Lung (tissue), 12 donors: ENCODE results near the gene TMCC1. TPM values are rescaled to one million over a fixed set of nuclear protein-coding genes. Genes with fewer than 3 reads are reported as not detected.
A peak's percentile ranks its signal among the peaks of the same experiment; 100 is the strongest.

Experiments used
- ATAC-seq: fragments of 200-7000 bp; cut with Tn5 transposase; one replicate; pipeline ENCODE4 v1.9.1; 2020; ENCODE audit warnings: moderate number of reproducible peaks; ENCODE audit not compliant: insufficient read depth, low FRiP score
- DNase-seq, 3 donors: peaks; one replicate each; pipeline ENCODE4 v3.0.0-alpha.2; 2013 to 2017
- H3K27ac ChIP-seq, 2 donors: one replicate each; pipeline ENCODE4 v1.5.1; 2013; ENCODE audit warnings: mild to moderate bottlenecking in 2 of 2, moderate library complexity in 2 of 2, control low read depth in 1 of 2, inconsistent platforms in 1 of 2, low read depth in 1 of 2, low read length in 1 of 2
- H3K27me3 ChIP-seq, 3 donors: one replicate each; pipeline ENCODE4 v1.5.1; 2013; ENCODE audit warnings: low read length in 2 of 3; ENCODE audit not compliant: control insufficient read depth in 3 of 3, insufficient read depth in 3 of 3
- H3K36me3 ChIP-seq, 4 donors: one replicate each; pipeline ENCODE4 v1.5.1; 2013; ENCODE audit warnings: low read length in 4 of 4, mild to moderate bottlenecking in 1 of 4, moderate library complexity in 1 of 4; ENCODE audit not compliant: control insufficient read depth in 4 of 4, insufficient read depth in 4 of 4
- H3K4me1 ChIP-seq, 5 donors: one replicate each; pipeline ENCODE4 v1.5.1; 2013; ENCODE audit warnings: low read length in 5 of 5, mild to moderate bottlenecking in 2 of 5, moderate library complexity in 1 of 5; ENCODE audit not compliant: control insufficient read depth in 5 of 5, insufficient read depth in 5 of 5
- H3K4me3 ChIP-seq: one replicate; pipeline ENCODE4 v1.5.1; 2013; ENCODE audit warnings: mild to moderate bottlenecking, control low read depth, moderate library complexity
- H3K9ac ChIP-seq, 2 donors: one replicate each; pipeline ENCODE4 v1.5.1; 2013; ENCODE audit warnings: low read length in 2 of 2, control low read depth in 1 of 2; ENCODE audit not compliant: insufficient read depth in 1 of 2
- H3K9me3 ChIP-seq, 4 donors: one replicate each; pipeline ENCODE4 v1.5.1; 2013; ENCODE audit warnings: low read length in 3 of 4, mild to moderate bottlenecking in 1 of 4, moderate library complexity in 1 of 4; ENCODE audit not compliant: control insufficient read depth in 4 of 4, insufficient read depth in 3 of 4
- WGBS, 2 donors: extraction: QIAGEN DNeasy Blood & Tissue Kit; methylation state at CpG; one replicate each; pipeline ENCODE4 v1.1.7; 2013; 5-methylcytosine and 5-hydroxymethylcytosine counted together
- polyA plus RNA-seq, 2 donors: library from polyadenylated mRNA; stranded (reverse); fragments of 200-250 nt; gene quantifications; one replicate each; pipeline ENCODE4 v1.2.1, GENCODE V29; 2013
- total RNA-seq, 2 donors: library from RNA; depleted of rRNA in 1 of 2; stranded (reverse); fragments of >200 nt in 1 of 2; gene quantifications; one replicate each; pipeline ENCODE4 v1.2.1, GENCODE V29; 2014 to 2021
- TF ChIP-seq, protein P1 (sequence below): IDR thresholded peaks from 2 replicates; pipeline ENCODE4 v1.5.1; 2012; ENCODE audit warnings: mild to moderate bottlenecking; ENCODE audit errors: control extremely low read depth, extremely low read depth
- donor health status: control.
- donor health status: control.
- donor health status: Bipolar disorder and iron deficiency.
- donor health status: healthy.
- donor health status: DM: yes; HTN: yes; CAD: no.

Gene TMCC1
- total and polyA plus RNA-seq, 4 donors, result 8.7 to 39.4 (median 22.8) TPM

GRCh38 chr3:129745253-129745652, 148.3 kb downstream of the TMCC1 start:
- no peaks in the 10 kb centered on the region for H3K9me3 ChIP-seq
- no peak overlapping the region for H3K27ac ChIP-seq
- DNase-seq, result peak; percentile 80 to 96 (median 93)
- no peak for ATAC-seq
- peak overlapping the region in 1 of 2 donors; percentile 49 for H3K9ac ChIP-seq
- peaks cover 0 to 25% (median 2%) of the 10 kb centered on the region in 5 donors for H3K4me1 ChIP-seq
- H3K4me3 ChIP-seq, result no peak overlapping the region
- WGBS, 2 donors, result 55 to 73% methylated on average over 2 of the region's 2 CpGs
- TF ChIP-seq, protein P1, sequence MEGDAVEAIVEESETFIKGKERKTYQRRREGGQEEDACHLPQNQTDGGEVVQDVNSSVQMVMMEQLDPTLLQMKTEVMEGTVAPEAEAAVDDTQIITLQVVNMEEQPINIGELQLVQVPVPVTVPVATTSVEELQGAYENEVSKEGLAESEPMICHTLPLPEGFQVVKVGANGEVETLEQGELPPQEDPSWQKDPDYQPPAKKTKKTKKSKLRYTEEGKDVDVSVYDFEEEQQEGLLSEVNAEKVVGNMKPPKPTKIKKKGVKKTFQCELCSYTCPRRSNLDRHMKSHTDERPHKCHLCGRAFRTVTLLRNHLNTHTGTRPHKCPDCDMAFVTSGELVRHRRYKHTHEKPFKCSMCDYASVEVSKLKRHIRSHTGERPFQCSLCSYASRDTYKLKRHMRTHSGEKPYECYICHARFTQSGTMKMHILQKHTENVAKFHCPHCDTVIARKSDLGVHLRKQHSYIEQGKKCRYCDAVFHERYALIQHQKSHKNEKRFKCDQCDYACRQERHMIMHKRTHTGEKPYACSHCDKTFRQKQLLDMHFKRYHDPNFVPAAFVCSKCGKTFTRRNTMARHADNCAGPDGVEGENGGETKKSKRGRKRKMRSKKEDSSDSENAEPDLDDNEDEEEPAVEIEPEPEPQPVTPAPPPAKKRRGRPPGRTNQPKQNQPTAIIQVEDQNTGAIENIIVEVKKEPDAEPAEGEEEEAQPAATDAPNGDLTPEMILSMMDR, result no peak
- H3K36me3 ChIP-seq, result no peaks in the 10 kb centered on the region
- H3K27me3 ChIP-seq, result no peaks in the 10 kb centered on the region

DNA sequence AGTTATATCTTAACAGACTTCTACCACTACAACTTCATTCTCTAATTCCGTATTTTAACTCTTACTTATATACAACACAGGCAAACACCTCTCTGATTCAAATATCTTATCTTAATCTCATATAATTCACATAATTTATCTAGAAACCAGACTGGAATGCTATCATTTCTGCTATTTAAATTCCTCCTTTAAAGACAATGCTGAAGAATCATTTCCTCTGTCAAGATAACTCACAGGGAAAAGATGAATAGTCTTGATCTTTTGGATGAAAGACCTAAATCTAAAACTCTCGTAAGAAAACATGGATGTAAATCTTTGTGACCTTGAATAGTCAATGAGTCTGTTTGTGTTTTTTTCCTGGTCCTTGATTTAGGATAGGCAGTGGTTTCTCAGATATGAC, 151.7 kb downstream of the TMCC1 start:
- ATAC-seq (no peak), DNase-seq (no peak)
- Histone ChIP-seq H3K36me3 (no peaks in the 10 kb centered on the region), H3K27me3 (no peaks in the 10 kb centered on the region), H3K4me1 (peaks cover 0 to 16% (median 2%) of the 10 kb centered on the region in 5 donors), H3K27ac (no peak overlapping the region), H3K9ac (no peak overlapping the region), H3K4me3 (no peak overlapping the region), H3K9me3 (no peaks in the 10 kb centered on the region)
- WGBS, 2 donors, result 81 to 85% methylated on average over 2 of the region's 2 CpGs
- TF ChIP-seq, protein P1, result no peak

- DNase-seq, result no peak
- Histone ChIP-seq H3K9ac (no peak overlapping the region), H3K27ac (no peak overlapping the region), H3K4me1 (peaks cover 0 to 6% (median 0%) of the 10 kb centered on the region in 5 donors), H3K27me3 (no peaks in the 10 kb centered on the region), H3K4me3 (no peak overlapping the region), H3K36me3 (no peaks in the 10 kb centered on the region), H3K9me3 (no peaks in the 10 kb centered on the region)
- TF ChIP-seq, protein P1, result no peak
- 89 to 93% methylated on average over 3 of the region's 3 CpGs for WGBS, 2 donors
- ATAC-seq, result no peak
These were observed 153.4 kb downstream of the TMCC1 start for GRCh38 chr3:129740090-129740489.

DNA sequence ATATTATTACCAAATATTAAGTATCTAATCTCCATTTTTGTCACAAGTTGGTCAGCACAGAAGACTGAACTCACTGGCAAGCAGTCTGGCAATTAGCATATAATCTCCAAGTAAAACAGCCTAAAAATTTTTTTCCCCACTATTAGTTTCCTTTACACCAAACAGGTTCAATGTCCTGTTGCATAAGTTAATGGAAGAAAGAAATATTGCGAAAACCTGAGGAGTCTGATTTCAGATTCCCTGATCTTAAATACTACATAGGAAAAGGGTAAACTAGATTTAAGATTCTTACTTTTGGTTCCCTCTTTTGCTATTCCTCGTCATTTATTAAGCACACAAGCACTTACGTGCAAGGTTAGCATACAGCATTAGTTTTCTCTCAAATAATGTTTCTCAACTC, 153.9 kb downstream of the TMCC1 start:
- DNase-seq (no peak), ATAC-seq (no peak)
- no peaks in the 10 kb centered on the region for H3K9me3 ChIP-seq
- TF ChIP-seq, protein P1, result no peak
- H3K4me3 ChIP-seq, result no peak overlapping the region
- no peaks in the 10 kb centered on the region for H3K27me3 ChIP-seq
- H3K36me3 ChIP-seq, result no peaks in the 10 kb centered on the region
- H3K4me1 ChIP-seq, result peaks cover 0 to 1% (median 0%) of the 10 kb centered on the region in 5 donors
- H3K27ac ChIP-seq, result no peak overlapping the region
- no peak overlapping the region for H3K9ac ChIP-seq
- WGBS, 2 donors, result 77 to 84% methylated on average over 3 of the region's 3 CpGs
